GM12878 (cell line): ENCODE data around the gene SCP2D1.

Source experiments
- ATF3 ChIP-seq: IDR thresholded peaks from 2 replicates; pipeline ENCODE4 v1.6.1; 2011; ENCODE audit warnings: low read depth, mild to moderate bottlenecking, low read length, moderate library complexity, borderline replicate concordance; ENCODE audit errors: extremely low read depth
- BRCA1 ChIP-seq: IDR thresholded peaks from 2 replicates; pipeline ENCODE4 v1.6.1; 2011; ENCODE audit warnings: low read depth, low read length, improper control_type of control experiment
- CTCF ChIP-seq, 3 experiments: IDR thresholded peaks in 2 of 3; conservative IDR thresholded peaks in 1 of 3; 2 replicates each; pipeline ENCODE4 v1.5.1; 2011; ENCODE audit warnings: low read depth in 3 of 3, low read length in 3 of 3, mild to moderate bottlenecking in 3 of 3, control low read depth in 2 of 3, moderate library complexity in 2 of 3, inconsistent platforms in 1 of 3, mixed read lengths in 1 of 3; ENCODE audit not compliant: control insufficient read depth in 2 of 3, insufficient read depth in 1 of 3; ENCODE audit errors: extremely low read depth in 1 of 3
- EZH2 ChIP-seq: IDR thresholded peaks from 2 replicates; pipeline ENCODE4 v1.6.1; 2012; ENCODE audit warnings: low read depth, mild to moderate bottlenecking, control low read depth, inconsistent platforms, low read length, borderline replicate concordance; ENCODE audit not compliant: control insufficient read depth
- FOS ChIP-seq: IDR thresholded peaks from 3 replicates; pipeline ENCODE4 v1.6.1; 2011; ENCODE audit warnings: borderline replicate concordance; ENCODE audit not compliant: insufficient read length; ENCODE audit errors: extremely low read depth
- HDAC2 ChIP-seq: fragments of 200-600 bp; sonication (generic); IDR thresholded peaks from 2 replicates; pipeline ENCODE4 v1.6.1; 2017
- KDM1A ChIP-seq: fragments of 200-600 bp; sonication (generic); IDR thresholded peaks from 2 replicates; pipeline ENCODE4 v1.6.1; 2016; ENCODE audit warnings: borderline replicate concordance
- NR2C2 ChIP-seq: IDR thresholded peaks from 2 replicates; pipeline ENCODE4 v1.6.1; 2011; ENCODE audit warnings: borderline replicate concordance, low read depth; ENCODE audit not compliant: control insufficient read depth, insufficient read length
- SMC3 ChIP-seq: IDR thresholded peaks from 2 replicates; pipeline ENCODE4 v1.6.1; 2011; ENCODE audit warnings: low read length, improper control_type of control experiment, borderline replicate concordance

GRCh38 chr20:18788021-18788420, 25.6 kb upstream of the SCP2D1 start:
- no peak for TF ChIP-seq ATF3
- no peak for TF ChIP-seq BRCA1
- no peak for TF ChIP-seq NR2C2
- no peak for TF ChIP-seq CTCF (IDR thresholded peaks at IDR 0.05 in 2 of 3, conservative IDR thresholded peaks at IDR 0.05 in 1 of 3; ENCODE audit: control insufficient read depth in 2 of 3, extremely low read depth in 1 of 3, insufficient read depth in 1 of 3, low read depth in 3 of 3, low read length in 3 of 3)
- no peak for TF ChIP-seq SMC3
- no peak for TF ChIP-seq KDM1A
- no peak for TF ChIP-seq EZH2
- no peak for TF ChIP-seq HDAC2
- TF ChIP-seq FOS, result no peak
